NT2/D1 (cell line): ENCODE measurements around the gene INKA2.

ENCODE experiments used
- SUZ12 ChIP-seq: IDR thresholded peaks from 2 replicates; pipeline ENCODE4 v1.6.1; 2011; ENCODE audit not compliant: insufficient read length, insufficient read depth; ENCODE audit errors: extremely low read depth
- YY1 ChIP-seq: IDR thresholded peaks from 2 replicates; pipeline ENCODE4 v1.6.1; 2011; ENCODE audit not compliant: insufficient read length, insufficient read depth
- ZNF274 ChIP-seq: IDR thresholded peaks from 2 replicates; pipeline ENCODE4 v1.6.1; 2011; ENCODE audit warnings: mild to moderate bottlenecking, low read depth, low read length

DNA sequence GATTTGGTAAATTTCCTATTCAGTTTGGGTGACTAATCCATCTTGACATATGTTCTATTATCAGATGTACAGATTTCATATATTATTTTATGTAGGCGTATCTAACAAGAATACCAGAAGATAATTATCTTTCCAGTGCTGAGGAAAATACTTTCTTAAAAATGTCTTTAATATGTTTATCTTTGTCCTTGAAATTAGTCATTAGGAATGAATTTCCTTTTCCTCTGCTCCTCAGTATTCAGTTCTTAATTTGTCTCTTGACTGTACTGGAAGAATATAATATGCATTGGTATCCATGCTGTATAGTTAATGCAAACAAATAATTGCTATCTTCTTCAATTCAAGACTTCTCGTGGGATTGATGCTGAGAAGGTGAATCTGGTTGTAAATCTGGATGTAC, 23.1 kb upstream of the INKA2 start:
- TF ChIP-seq YY1 (no peak), ZNF274 (no peak), SUZ12 (no peak)
